Endothelial cell of umbilical vein (primary cell): ENCODE data around the gene UNC45A.

ENCODE experiments used
- CTCF ChIP-seq, 2 donors: IDR thresholded peaks; 1 replicate in 1 of 2; 2 replicates in 1 of 2; pipeline ENCODE4 v1.5.1; 2011; ENCODE audit warnings: low read length in 2 of 2, mild to moderate bottlenecking in 2 of 2, moderate library complexity in 2 of 2, control low read depth in 1 of 2, inconsistent platforms in 1 of 2, low read depth in 1 of 2; ENCODE audit not compliant: insufficient read depth in 1 of 2; ENCODE audit errors: extremely low read depth in 1 of 2
- EZH2 ChIP-seq: IDR thresholded peaks from 2 replicates; pipeline ENCODE4 v1.6.1; 2012; ENCODE audit warnings: borderline replicate concordance, low read depth, mild to moderate bottlenecking, moderate library complexity, low read length, inconsistent platforms; ENCODE audit not compliant: severe bottlenecking
- GATA2 ChIP-seq: IDR thresholded peaks from 2 replicates; pipeline ENCODE4 v1.7.0; 2011; ENCODE audit warnings: low read depth, mild to moderate bottlenecking, moderate library complexity, mixed read lengths, low read length; ENCODE audit not compliant: insufficient read length, insufficient read depth
- POLR2A ChIP-seq: IDR thresholded peaks from 2 replicates; pipeline ENCODE4 v1.6.1; 2012; ENCODE audit warnings: low read depth, mild to moderate bottlenecking, control low read depth, low read length
- POLR2AphosphoS5 ChIP-seq: IDR thresholded peaks from 2 replicates; pipeline ENCODE4 v1.6.1; 2012; ENCODE audit warnings: low read depth, mild to moderate bottlenecking, control low read depth, low read length, moderate library complexity; ENCODE audit not compliant: insufficient read depth

GRCh38 chr15:90988296-90988695 is 53.2 kb downstream of the UNC45A start:
- TF ChIP-seq POLR2A = no peak
- no peak for TF ChIP-seq CTCF (IDR thresholded peaks at IDR 0.05; ENCODE audit: extremely low read depth in 1 of 2, insufficient read depth in 1 of 2, low read depth in 1 of 2, low read length in 2 of 2)
- TF ChIP-seq GATA2 = no peak
- TF ChIP-seq POLR2AphosphoS5 = no peak
- TF ChIP-seq EZH2 = no peak
